ENCODE results near the gene IGF2BP2. TPM values are rescaled to one million over a fixed set of nuclear protein-coding genes. Genes with fewer than 3 reads are reported as not detected.

IGF2BP2 gene
- total and polyA plus RNA-seq, 7 donors: 1.1 to 5.6 (median 2.3) TPM

DNA sequence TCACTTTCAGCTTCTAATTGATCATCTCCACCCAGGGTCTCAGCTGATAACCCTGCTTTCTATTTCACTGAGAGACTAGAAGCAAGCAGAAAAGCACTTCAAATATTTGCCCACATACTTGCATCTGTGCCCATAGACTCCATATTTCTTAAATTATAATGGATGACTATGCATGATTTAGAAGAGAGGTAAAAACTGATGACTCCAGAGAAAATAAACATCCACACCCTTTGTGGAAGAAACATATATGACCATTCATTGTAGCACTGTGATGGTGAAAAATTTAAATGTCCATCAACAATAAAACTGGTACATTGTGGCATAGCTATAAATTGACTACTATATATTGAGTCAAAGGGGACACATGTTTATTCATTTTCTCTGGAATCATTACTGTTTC lies 7.1 kb upstream of the IGF2BP2 start:
- no peak for ATAC-seq
- intact Hi-C loops (cut with DNase I): no loop called here
- H3K9me3 ChIP-seq: no peaks in the 10 kb centered on the region
- H3K4me1 ChIP-seq: no peaks in the 10 kb centered on the region
- no peak for DNase-seq
- H3K27me3 ChIP-seq (ENCODE audit: insufficient read depth in 3 of 3, low read length in 2 of 3): peaks cover 0 to 36% (median 2%) of the 10 kb centered on the region in 3 donors
- no peak for TF ChIP-seq CTCF (IDR thresholded peaks at IDR 0.05)
- no peaks in the 10 kb centered on the region for H3K36me3 ChIP-seq (ENCODE audit: insufficient read depth in 1 of 2, low read depth in 1 of 2)
- H3K27ac ChIP-seq: no peak overlapping the region
- H3K4me3 ChIP-seq: no peak overlapping the region

DNA sequence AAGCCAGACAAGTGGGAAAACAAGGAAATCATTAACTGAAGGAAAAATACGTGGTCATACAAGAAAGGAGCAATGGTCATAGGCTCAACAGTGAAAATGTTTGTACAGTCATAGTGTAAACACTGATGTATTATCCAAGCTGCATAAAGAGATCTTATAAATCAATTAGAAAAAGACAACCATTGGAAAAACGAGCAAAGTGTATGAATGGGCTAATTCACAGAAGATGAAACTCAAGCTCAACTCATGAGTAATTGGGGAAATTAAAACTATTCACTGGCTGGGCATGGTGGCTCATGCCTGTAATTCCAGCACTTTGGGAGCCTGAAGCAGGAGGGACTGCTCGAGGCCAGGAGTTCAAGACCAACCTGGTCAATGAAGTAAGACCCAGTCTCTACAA lies 6.4 kb upstream of the IGF2BP2 start:
- H3K36me3 ChIP-seq (ENCODE audit: insufficient read depth in 1 of 2, low read depth in 1 of 2): no peaks in the 10 kb centered on the region
- intact Hi-C loops (cut with DNase I): no loop called here
- no peak for TF ChIP-seq CTCF (IDR thresholded peaks at IDR 0.05)
- DNase-seq (no peak), ATAC-seq (no peak)
- no peak overlapping the region for H3K4me3 ChIP-seq
- no peaks in the 10 kb centered on the region for H3K9me3 ChIP-seq
- H3K27me3 ChIP-seq (ENCODE audit: insufficient read depth in 3 of 3, low read length in 2 of 3): peaks cover 0 to 42% (median 2%) of the 10 kb centered on the region in 3 donors
- 84 to 92% (median 84%) methylated on average over 3 of the region's 3 CpGs for WGBS, 3 donors
- H3K27ac ChIP-seq: no peak overlapping the region
- no peaks in the 10 kb centered on the region for H3K4me1 ChIP-seq

GRCh38 chr3:185830018-185830797 lies 5.4 kb upstream of the IGF2BP2 start:
- WGBS, 3 donors: 78 to 86% (median 78%) methylated on average over 5 of the region's 5 CpGs
- H3K4me1 ChIP-seq: peaks cover 6% of the 10 kb centered on the region
- H3K4me3 ChIP-seq: no peak overlapping the region
- DNase-seq: no peak
- intact Hi-C loops (cut with DNase I): no loop called here
- H3K9me3 ChIP-seq: no peaks in the 10 kb centered on the region
- H3K27me3 ChIP-seq (ENCODE audit: insufficient read depth in 3 of 3, low read length in 2 of 3): peaks cover 0 to 48% (median 10%) of the 10 kb centered on the region in 3 donors
- H3K36me3 ChIP-seq (ENCODE audit: insufficient read depth in 1 of 2, low read depth in 1 of 2): no peaks in the 10 kb centered on the region
- no peak overlapping the region for H3K27ac ChIP-seq
- ATAC-seq: no peak
- no peak for TF ChIP-seq CTCF (IDR thresholded peaks at IDR 0.05)

GRCh38 chr3:185828755-185829154 lies 3.9 kb upstream of the IGF2BP2 start:
- ATAC-seq: no peak
- WGBS, 3 donors: 92 to 97% (median 93%) methylated on average over 3 of the region's 3 CpGs
- no peak for TF ChIP-seq CTCF (IDR thresholded peaks at IDR 0.05)
- Histone ChIP-seq H3K27ac (no peak overlapping the region), H3K4me1 (peaks cover 6% of the 10 kb centered on the region), H3K27me3 (ENCODE audit: insufficient read depth in 3 of 3, low read length in 2 of 3) (peaks cover 0 to 62% (median 17%) of the 10 kb centered on the region in 3 donors), H3K9me3 (no peaks in the 10 kb centered on the region), H3K36me3 (ENCODE audit: insufficient read depth in 1 of 2, low read depth in 1 of 2) (no peaks in the 10 kb centered on the region), H3K4me3 (no peak overlapping the region)
- no peak for DNase-seq
- intact Hi-C loops (cut with DNase I): no loop called here
